Activated B cell treated with CpG ODN at 0.5 μM for 24 hours (primary cell): ENCODE results near the gene PAK5. TPM values are rescaled to one million over a fixed set of nuclear protein-coding genes. Genes with fewer than 3 reads are reported as not detected.
"Not testable (repeated sequence)": the region's sequence is repeated elsewhere in the genome, so short reads cannot be mapped to it uniquely, and the experiment has no call there.

Experiments used
- ATAC-seq: fragments of 200-7000 bp; cut with Tn5 transposase; one replicate; pipeline ENCODE4 v1.10.0; 2021; ENCODE audit warnings: low read depth, mild to moderate bottlenecking, moderate library complexity
- CTCF ChIA-PET: fragments of 350-600 bp; sonication (Branson Sonifier 250); formaldehyde crosslinking; loops from one replicate; lab custom pipeline; 2021; ENCODE audit warnings: antibody characterized with exemption; lab: Charles Lee
- POLR2A ChIA-PET: fragments of 350-600 bp; sonication (Branson Sonifier 250); formaldehyde crosslinking; loops from one replicate; lab custom pipeline; 2021; ENCODE audit warnings: antibody characterized with exemption; lab: Charles Lee
- DNase-seq: peaks from one replicate; pipeline ENCODE4 v3.0.0; 2022
- H3K27ac Mint-ChIP-seq: one replicate; pipeline ENCODE4 v1.8.0; 2020; ENCODE audit warnings: mixed read lengths
- H3K27me3 Mint-ChIP-seq: one replicate; pipeline ENCODE4 v1.8.0; 2021; ENCODE audit warnings: mixed read lengths
- H3K36me3 Mint-ChIP-seq: one replicate; pipeline ENCODE4 v1.8.0; 2021; ENCODE audit warnings: low read depth, mixed read lengths
- H3K4me1 Mint-ChIP-seq: one replicate; pipeline ENCODE4 v1.8.0; 2021; ENCODE audit warnings: mixed read lengths
- H3K4me3 Mint-ChIP-seq: one replicate; pipeline ENCODE4 v1.8.0; 2020; ENCODE audit warnings: mild to moderate bottlenecking, mixed read lengths
- H3K9me3 Mint-ChIP-seq: one replicate; pipeline ENCODE4 v1.8.0; 2020; ENCODE audit warnings: mixed read lengths
- CTCF ChIP-seq: fragments of 200-600 bp; IDR thresholded peaks from one replicate; pipeline ENCODE4 v1.8.0; 2022; ENCODE audit warnings: antibody characterized with exemption, mild to moderate bottlenecking
- intact Hi-C: fragments of 100-400 bp; cut with micrococcal nuclease; formaldehyde crosslinking; loops from one replicate; pipeline ENCODE4 v1.15.1; 2024
- total RNA-seq: library from RNA; stranded (reverse); gene quantifications from 2 replicates; pipeline ENCODE4 v1.2.3, GENCODE V29; 2022

Gene PAK5
- total RNA-seq, 1 donor from 2014 or later, result not detected

- no peaks in the 10 kb centered on the region for H3K36me3 Mint-ChIP-seq
- POLR2A ChIA-PET, result no interaction called here
- no peak overlapping the region for H3K4me3 Mint-ChIP-seq
- no peaks in the 10 kb centered on the region for H3K4me1 Mint-ChIP-seq
- no peaks in the 10 kb centered on the region for H3K9me3 Mint-ChIP-seq
- H3K27ac Mint-ChIP-seq, result no peak overlapping the region
- intact Hi-C loops, result no loop called here
- H3K27me3 Mint-ChIP-seq, result peaks cover 3% of the 10 kb centered on the region
- TF ChIP-seq CTCF, result no peak
- CTCF ChIA-PET, result no interaction called here
- DNase-seq (no peak), ATAC-seq (no peak)
These were observed 192.5 kb downstream of the PAK5 start for GRCh38 chr20:9646375-9646774.

- H3K4me3 Mint-ChIP-seq, result no peak overlapping the region
- H3K27ac Mint-ChIP-seq, result no peak overlapping the region
- CTCF ChIA-PET, result no interaction called here
- POLR2A ChIA-PET, result no interaction called here
- H3K36me3 Mint-ChIP-seq, result no peaks in the 10 kb centered on the region
- ATAC-seq (no peak), DNase-seq (no peak)
- intact Hi-C loops, result no loop called here
- peaks cover 3% of the 10 kb centered on the region for H3K9me3 Mint-ChIP-seq
- TF ChIP-seq CTCF, result no peak
- no peaks in the 10 kb centered on the region for H3K27me3 Mint-ChIP-seq
- no peaks in the 10 kb centered on the region for H3K4me1 Mint-ChIP-seq
These were observed 196.0 kb downstream of the PAK5 start for GRCh38 chr20:9642882-9643281.

GRCh38 chr20:9641499-9642000 is 197.3 kb downstream of the PAK5 start:
- POLR2A ChIA-PET, H3K36me3 Mint-ChIP-seq, H3K9me3 Mint-ChIP-seq, CTCF ChIA-PET, H3K27me3 Mint-ChIP-seq, H3K27ac Mint-ChIP-seq, H3K4me1 Mint-ChIP-seq, intact Hi-C loops, H3K4me3 Mint-ChIP-seq, DNase-seq, ATAC-seq: not testable (repeated sequence)

- ChIA-PET CTCF (no interaction called here), POLR2A (no interaction called here)
- no peak for ATAC-seq
- H3K4me3 Mint-ChIP-seq, result no peak overlapping the region
- no peaks in the 10 kb centered on the region for H3K27me3 Mint-ChIP-seq
- DNase-seq, result no peak
- no peak overlapping the region for H3K27ac Mint-ChIP-seq
- TF ChIP-seq CTCF, result no peak
- no peaks in the 10 kb centered on the region for H3K4me1 Mint-ChIP-seq
- H3K36me3 Mint-ChIP-seq, result no peaks in the 10 kb centered on the region
- intact Hi-C loops, result no loop called here
- H3K9me3 Mint-ChIP-seq, result peaks cover 3% of the 10 kb centered on the region
These were observed 201.0 kb downstream of the PAK5 start for GRCh38 chr20:9637889-9638288.

- no peak overlapping the region for H3K27ac Mint-ChIP-seq
- ChIA-PET CTCF (no interaction called here), POLR2A (no interaction called here)
- H3K4me1 Mint-ChIP-seq, result no peaks in the 10 kb centered on the region
- intact Hi-C loops, result no loop called here
- peaks cover 3% of the 10 kb centered on the region for H3K9me3 Mint-ChIP-seq
- ATAC-seq (no peak), DNase-seq (no peak)
- H3K36me3 Mint-ChIP-seq, result no peaks in the 10 kb centered on the region
- no peaks in the 10 kb centered on the region for H3K27me3 Mint-ChIP-seq
- no peak for TF ChIP-seq CTCF
- H3K4me3 Mint-ChIP-seq, result no peak overlapping the region
These were observed 203.1 kb downstream of the PAK5 start for GRCh38 chr20:9635750-9636149.

GRCh38 chr20:9634327-9634726 is 204.5 kb downstream of the PAK5 start:
- no peaks in the 10 kb centered on the region for H3K9me3 Mint-ChIP-seq
- H3K4me3 Mint-ChIP-seq, result no peak overlapping the region
- TF ChIP-seq CTCF, result no peak
- CTCF ChIA-PET, result no interaction called here
- ATAC-seq, result no peak
- peaks cover 7% of the 10 kb centered on the region for H3K27me3 Mint-ChIP-seq
- no peak for DNase-seq
- no peaks in the 10 kb centered on the region for H3K4me1 Mint-ChIP-seq
- no peak overlapping the region for H3K27ac Mint-ChIP-seq
- POLR2A ChIA-PET, result no interaction called here
- intact Hi-C loops, result no loop called here
- H3K36me3 Mint-ChIP-seq, result no peaks in the 10 kb centered on the region
